ENCODE results near the gene ITGA5.

DNA sequence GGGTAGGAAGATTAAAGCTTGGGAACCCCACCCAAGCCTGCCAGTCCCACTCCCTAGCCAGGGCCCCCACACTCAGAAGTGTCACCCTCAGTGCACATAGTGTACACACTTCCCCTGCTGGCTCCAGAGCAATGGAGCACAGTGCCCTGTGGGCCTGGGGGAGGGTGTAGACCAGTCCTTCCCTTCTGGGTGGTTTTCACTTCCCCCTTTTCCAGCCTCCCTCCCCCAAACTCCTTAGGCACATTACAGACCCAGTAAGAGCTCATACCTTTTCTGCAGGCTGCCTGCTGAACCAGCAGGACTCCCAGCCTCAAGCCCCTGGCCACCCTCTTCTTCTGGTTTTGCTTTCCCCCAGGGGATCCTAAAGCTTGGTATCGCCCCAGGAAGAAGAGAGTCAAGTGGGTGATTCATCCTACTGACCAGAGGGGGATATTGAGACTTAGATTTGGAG is 34.5 kb downstream of the ITGA5 start, which contains the start of gene ZNF385A:
- TF ChIP-seq, protein P1, sequence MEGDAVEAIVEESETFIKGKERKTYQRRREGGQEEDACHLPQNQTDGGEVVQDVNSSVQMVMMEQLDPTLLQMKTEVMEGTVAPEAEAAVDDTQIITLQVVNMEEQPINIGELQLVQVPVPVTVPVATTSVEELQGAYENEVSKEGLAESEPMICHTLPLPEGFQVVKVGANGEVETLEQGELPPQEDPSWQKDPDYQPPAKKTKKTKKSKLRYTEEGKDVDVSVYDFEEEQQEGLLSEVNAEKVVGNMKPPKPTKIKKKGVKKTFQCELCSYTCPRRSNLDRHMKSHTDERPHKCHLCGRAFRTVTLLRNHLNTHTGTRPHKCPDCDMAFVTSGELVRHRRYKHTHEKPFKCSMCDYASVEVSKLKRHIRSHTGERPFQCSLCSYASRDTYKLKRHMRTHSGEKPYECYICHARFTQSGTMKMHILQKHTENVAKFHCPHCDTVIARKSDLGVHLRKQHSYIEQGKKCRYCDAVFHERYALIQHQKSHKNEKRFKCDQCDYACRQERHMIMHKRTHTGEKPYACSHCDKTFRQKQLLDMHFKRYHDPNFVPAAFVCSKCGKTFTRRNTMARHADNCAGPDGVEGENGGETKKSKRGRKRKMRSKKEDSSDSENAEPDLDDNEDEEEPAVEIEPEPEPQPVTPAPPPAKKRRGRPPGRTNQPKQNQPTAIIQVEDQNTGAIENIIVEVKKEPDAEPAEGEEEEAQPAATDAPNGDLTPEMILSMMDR (IDR thresholded peaks at IDR 0.05), result no peak
- no peak for TF ChIP-seq POLR2A (IDR thresholded peaks at IDR 0.05)
